Stimulated activated CD8-positive, alpha-beta memory T cell treated with anti-CD3 and anti-CD28 coated beads, Interleukin-7, amount 100 ng/mL, for 24 hours (primary cell): ENCODE data around the gene TPH2.

ENCODE experiments used
- DNase-seq: peaks from one replicate; pipeline ENCODE4 v3.0.0-alpha.2; 2020; ENCODE audit warnings: low read depth

The TPH2 gene

GRCh38 chr12:71958993-71959578, 20.4 kb downstream of the TPH2 start:
- no peak for DNase-seq

GRCh38 chr12:71967211-71967610, 28.6 kb downstream of the TPH2 start:
- no peak for DNase-seq

GRCh38 chr12:71969330-71969729, 30.7 kb downstream of the TPH2 start:
- DNase-seq, result no peak

- no peak for DNase-seq
Measured at GRCh38 chr12:71970031-71970430, 31.4 kb downstream of the TPH2 start.

- no peak for DNase-seq
Measured at GRCh38 chr12:71972441-71973074, 33.9 kb downstream of the TPH2 start.

GRCh38 chr12:71973687-71974086, 35.0 kb downstream of the TPH2 start:
- DNase-seq, result no peak

- no peak for DNase-seq
Measured at GRCh38 chr12:71980538-71980937, 41.9 kb downstream of the TPH2 start.

- DNase-seq, result no peak
Measured at GRCh38 chr12:71981149-71981548, 42.5 kb downstream of the TPH2 start.

GRCh38 chr12:71994715-71995114, 56.1 kb downstream of the TPH2 start:
- no peak for DNase-seq

GRCh38 chr12:71999795-72000194, 61.1 kb downstream of the TPH2 start:
- no peak for DNase-seq

GRCh38 chr12:72000969-72001648, 62.5 kb downstream of the TPH2 start:
- no peak for DNase-seq

GRCh38 chr12:72006766-72007165, 68.1 kb downstream of the TPH2 start:
- DNase-seq, result no peak

GRCh38 chr12:72010356-72010755, 71.7 kb downstream of the TPH2 start:
- DNase-seq, result no peak

- DNase-seq, result no peak
Measured at GRCh38 chr12:72011374-72011773, 72.7 kb downstream of the TPH2 start.

- DNase-seq, result no peak
Measured at GRCh38 chr12:72012874-72013273, 74.2 kb downstream of the TPH2 start.

- no peak for DNase-seq
Measured at GRCh38 chr12:72015895-72016294, 77.2 kb downstream of the TPH2 start.

- DNase-seq, result peak; percentile 18
Measured at GRCh38 chr12:72017054-72017651, 78.5 kb downstream of the TPH2 start.

GRCh38 chr12:72018036-72018435, 79.4 kb downstream of the TPH2 start:
- no peak for DNase-seq

GRCh38 chr12:72024613-72025012, 86.0 kb downstream of the TPH2 start:
- no peak for DNase-seq

GRCh38 chr12:72025524-72025923, 86.9 kb downstream of the TPH2 start:
- DNase-seq, result no peak

- DNase-seq, result no peak
Measured at GRCh38 chr12:72028966-72029365, 90.3 kb downstream of the TPH2 start.

GRCh38 chr12:72030277-72030676, 91.6 kb downstream of the TPH2 start:
- DNase-seq, result no peak

- DNase-seq, result no peak
Measured at GRCh38 chr12:72031066-72031465, 92.4 kb downstream of the TPH2 start.
